ENCODE measurements around the gene SPAM1.
"Not testable (repeated sequence)": the region's sequence is repeated elsewhere in the genome, so short reads cannot be mapped to it uniquely, and the experiment has no call there.

The SPAM1 gene, protein sequence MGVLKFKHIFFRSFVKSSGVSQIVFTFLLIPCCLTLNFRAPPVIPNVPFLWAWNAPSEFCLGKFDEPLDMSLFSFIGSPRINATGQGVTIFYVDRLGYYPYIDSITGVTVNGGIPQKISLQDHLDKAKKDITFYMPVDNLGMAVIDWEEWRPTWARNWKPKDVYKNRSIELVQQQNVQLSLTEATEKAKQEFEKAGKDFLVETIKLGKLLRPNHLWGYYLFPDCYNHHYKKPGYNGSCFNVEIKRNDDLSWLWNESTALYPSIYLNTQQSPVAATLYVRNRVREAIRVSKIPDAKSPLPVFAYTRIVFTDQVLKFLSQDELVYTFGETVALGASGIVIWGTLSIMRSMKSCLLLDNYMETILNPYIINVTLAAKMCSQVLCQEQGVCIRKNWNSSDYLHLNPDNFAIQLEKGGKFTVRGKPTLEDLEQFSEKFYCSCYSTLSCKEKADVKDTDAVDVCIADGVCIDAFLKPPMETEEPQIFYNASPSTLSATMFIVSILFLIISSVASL

DNA sequence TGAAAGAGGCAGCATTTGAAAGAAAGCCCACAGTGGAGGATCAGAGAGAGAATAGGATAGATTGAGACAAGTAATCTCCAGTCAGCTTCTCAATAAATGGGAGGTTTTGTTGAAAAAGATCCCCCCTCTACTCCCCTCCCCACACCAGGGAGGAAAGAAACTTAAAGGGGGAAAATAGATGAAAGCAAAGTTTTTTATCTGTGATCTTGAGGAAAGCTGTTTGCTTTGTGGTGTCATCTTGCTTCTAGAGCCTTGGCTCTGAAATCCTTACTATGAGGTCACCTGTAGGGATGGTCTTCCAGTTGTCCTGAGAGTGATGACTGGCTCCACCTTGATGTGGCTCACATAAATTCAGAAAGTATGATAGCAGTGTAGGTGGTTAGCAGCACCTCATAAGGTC, at the start of gene SPAM1:
TSS of gene SPAM1 (plus strand) at position 301 of the 400 bp plus-strand sequence. CDS start 28,330 bp downstream, outside the sequence.
- DNase-seq (ENCODE audit: low spot score in 2 of 2): no peak
- H3K4me1 Mint-ChIP-seq: no peaks in the 10 kb centered on the region
- no peaks in the 10 kb centered on the region for H3K36me3 Mint-ChIP-seq (ENCODE audit: insufficient read depth)
- no peak within 1 kb of the TSS for H3K27ac Mint-ChIP-seq (ENCODE audit: low read depth)
- no peak for ATAC-seq (replicated peaks; ENCODE audit: extremely low read depth, poor library complexity, severe bottlenecking)
- peaks cover 19% of the 10 kb centered on the region for H3K27me3 Mint-ChIP-seq
- no peaks in the 10 kb centered on the region for H3K9me3 Mint-ChIP-seq
- H3K4me3 Mint-ChIP-seq: no peak within 1 kb of the TSS

DNA sequence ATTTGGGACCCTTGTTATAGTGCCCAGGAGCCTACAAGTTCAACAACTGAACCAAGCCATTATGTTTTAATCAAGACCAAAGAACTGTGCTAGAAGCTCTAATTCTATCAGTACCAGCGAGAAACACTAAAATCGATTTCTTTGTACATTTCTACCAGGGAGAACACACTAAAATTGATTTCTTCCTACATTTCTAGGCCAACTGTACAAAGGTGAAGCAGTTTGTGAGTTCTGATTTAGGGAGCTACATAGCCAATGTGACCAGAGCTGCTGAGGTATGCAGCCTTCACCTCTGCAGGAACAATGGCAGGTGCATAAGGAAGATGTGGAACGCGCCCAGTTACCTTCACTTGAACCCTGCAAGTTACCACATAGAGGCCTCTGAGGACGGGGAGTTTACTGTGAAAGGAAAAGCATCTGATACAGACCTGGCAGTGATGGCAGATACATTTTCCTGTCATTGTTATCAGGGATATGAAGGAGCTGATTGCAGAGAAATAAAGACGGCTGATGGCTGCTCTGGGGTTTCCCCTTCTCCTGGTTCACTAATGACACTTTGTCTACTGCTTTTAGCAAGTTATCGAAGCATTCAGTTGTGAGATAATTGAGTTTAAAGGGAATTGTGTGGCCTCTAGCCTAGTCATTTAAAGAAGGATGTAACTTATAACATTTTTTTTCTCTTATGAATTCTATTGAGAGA, 48.3 kb upstream of the SPAM1 start:
- Mint-ChIP-seq H3K27me3 (peaks cover 23% of the 10 kb centered on the region), H3K36me3 (ENCODE audit: insufficient read depth) (no peaks in the 10 kb centered on the region), H3K27ac (ENCODE audit: low read depth) (no peak overlapping the region), H3K4me3 (no peak overlapping the region), H3K4me1 (no peaks in the 10 kb centered on the region), H3K9me3 (no peaks in the 10 kb centered on the region)
- DNase-seq (ENCODE audit: low spot score in 2 of 2) (no peak), ATAC-seq (replicated peaks; ENCODE audit: extremely low read depth, poor library complexity, severe bottlenecking) (no peak)

DNA sequence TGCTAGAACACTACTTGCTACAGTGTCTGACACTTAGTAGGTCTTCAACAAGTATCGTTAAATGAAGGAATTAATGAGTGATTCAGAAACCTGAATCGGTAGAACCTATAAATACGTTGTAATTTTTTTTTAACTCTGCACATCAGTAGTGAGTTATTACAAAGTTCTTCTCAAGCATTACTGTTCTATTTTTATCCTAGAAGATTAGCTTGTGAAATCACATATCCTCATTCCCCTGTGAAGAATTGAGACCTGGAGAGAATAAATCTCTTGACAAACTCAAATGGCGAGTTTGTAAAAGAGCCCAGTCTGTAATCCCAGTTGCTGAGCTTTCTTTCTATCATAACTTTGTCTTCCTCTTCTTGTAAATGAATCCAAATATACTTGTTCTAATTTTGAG, 45.4 kb upstream of the SPAM1 start:
- Mint-ChIP-seq H3K36me3 (ENCODE audit: insufficient read depth) (no peaks in the 10 kb centered on the region), H3K27me3 (peaks cover 43% of the 10 kb centered on the region), H3K27ac (ENCODE audit: low read depth) (no peak overlapping the region), H3K4me1 (no peaks in the 10 kb centered on the region), H3K9me3 (no peaks in the 10 kb centered on the region), H3K4me3 (no peak overlapping the region)
- DNase-seq (ENCODE audit: low spot score in 2 of 2) (no peak), ATAC-seq (replicated peaks; ENCODE audit: extremely low read depth, poor library complexity, severe bottlenecking) (no peak)

DNA sequence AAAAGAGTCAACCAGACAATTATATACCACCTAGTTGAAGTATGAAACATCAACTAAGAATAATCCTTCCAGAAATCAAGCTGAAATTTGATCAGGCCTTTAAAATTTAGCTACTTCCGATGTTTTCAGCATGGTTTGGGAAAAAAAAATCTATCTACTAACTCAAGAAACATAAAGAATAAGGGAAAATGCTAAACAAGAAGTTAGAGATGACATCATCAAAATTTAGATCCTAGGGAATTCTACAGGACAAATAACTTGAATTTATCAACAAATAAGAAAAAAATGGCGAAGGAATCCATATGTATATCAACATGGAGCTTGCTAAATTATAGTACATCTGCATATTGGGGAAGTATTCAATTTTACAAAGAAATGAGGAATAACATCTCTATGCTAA, 43.7 kb upstream of the SPAM1 start:
- no peaks in the 10 kb centered on the region for H3K36me3 Mint-ChIP-seq (ENCODE audit: insufficient read depth)
- H3K4me3 Mint-ChIP-seq: no peak overlapping the region
- no peaks in the 10 kb centered on the region for H3K4me1 Mint-ChIP-seq
- DNase-seq (ENCODE audit: low spot score in 2 of 2): no peak
- no peak for ATAC-seq (replicated peaks; ENCODE audit: extremely low read depth, poor library complexity, severe bottlenecking)
- peaks cover 29% of the 10 kb centered on the region for H3K27me3 Mint-ChIP-seq
- H3K27ac Mint-ChIP-seq (ENCODE audit: low read depth): no peak overlapping the region
- H3K9me3 Mint-ChIP-seq: no peaks in the 10 kb centered on the region

DNA sequence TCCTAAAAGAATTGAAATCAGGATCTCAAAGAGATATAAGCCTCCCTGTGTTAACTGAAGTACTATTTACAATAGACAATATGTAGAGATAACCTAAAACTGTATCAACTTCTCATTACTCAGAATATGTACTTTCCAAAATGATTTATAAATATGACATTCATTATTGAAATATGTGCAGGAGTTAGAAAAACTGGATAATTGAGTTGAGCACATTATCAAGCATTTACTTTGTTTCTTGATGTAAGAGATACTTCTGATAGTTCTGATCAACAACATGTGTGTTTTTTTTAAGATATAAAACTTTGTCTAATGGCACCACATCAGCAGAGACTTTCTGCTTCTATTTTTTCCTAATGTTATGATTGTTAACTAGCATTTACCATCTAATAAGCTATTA, 41.9 kb upstream of the SPAM1 start:
- Mint-ChIP-seq H3K4me1 (no peaks in the 10 kb centered on the region), H3K36me3 (ENCODE audit: insufficient read depth) (no peaks in the 10 kb centered on the region), H3K9me3 (no peaks in the 10 kb centered on the region), H3K4me3 (no peak overlapping the region), H3K27me3 (peaks cover 24% of the 10 kb centered on the region), H3K27ac (ENCODE audit: low read depth) (no peak overlapping the region)
- no peak for DNase-seq (ENCODE audit: low spot score in 2 of 2)
- no peak for ATAC-seq (replicated peaks; ENCODE audit: extremely low read depth, poor library complexity, severe bottlenecking)

DNA sequence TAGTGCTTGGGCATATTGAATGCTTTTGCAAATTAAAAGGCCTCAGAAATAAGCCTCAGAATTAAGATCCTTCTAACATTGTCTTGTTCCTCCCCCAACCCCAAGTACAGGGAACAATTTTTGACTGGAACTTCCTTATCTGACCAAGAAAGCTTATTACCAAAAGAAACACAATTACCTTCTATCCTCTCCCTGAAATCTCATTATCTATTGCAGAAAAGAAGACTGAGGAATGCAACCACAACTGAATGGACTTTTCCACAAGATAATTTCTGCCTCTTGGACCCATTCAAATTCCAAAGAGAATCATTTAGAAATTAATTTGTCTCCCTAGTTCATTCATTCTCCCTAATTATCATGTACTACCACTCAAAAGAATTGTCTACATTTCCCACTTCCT, 36.8 kb upstream of the SPAM1 start:
- Mint-ChIP-seq H3K27ac (ENCODE audit: low read depth) (no peak overlapping the region), H3K4me3 (no peak overlapping the region), H3K4me1 (no peaks in the 10 kb centered on the region), H3K36me3 (ENCODE audit: insufficient read depth) (no peaks in the 10 kb centered on the region), H3K27me3 (peaks cover 24% of the 10 kb centered on the region), H3K9me3 (no peaks in the 10 kb centered on the region)
- no peak for DNase-seq (ENCODE audit: low spot score in 2 of 2)
- ATAC-seq (replicated peaks; ENCODE audit: extremely low read depth, poor library complexity, severe bottlenecking): no peak

DNA sequence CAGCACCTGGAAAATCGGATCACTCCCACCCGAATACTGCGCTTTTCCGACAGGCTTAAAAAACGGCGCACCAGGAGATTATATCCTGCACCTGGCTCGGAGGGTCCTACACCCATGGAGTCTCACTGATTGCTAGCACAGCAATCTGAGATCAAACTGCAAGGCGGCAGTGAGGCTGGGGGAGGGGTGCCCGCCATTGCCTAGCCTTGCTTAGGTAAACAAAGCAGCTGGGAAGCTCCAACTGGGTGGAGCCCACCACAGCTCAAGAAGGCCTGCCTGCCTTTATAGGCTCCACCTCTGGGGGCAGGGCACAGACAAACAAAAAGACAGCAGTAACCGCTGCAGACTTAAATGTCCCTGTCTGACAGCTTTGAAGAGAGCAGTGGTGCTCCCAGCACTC, 30.3 kb upstream of the SPAM1 start:
- H3K36me3 Mint-ChIP-seq (ENCODE audit: insufficient read depth); DNase-seq (ENCODE audit: low spot score in 2 of 2); ATAC-seq (replicated peaks; ENCODE audit: extremely low read depth, poor library complexity, severe bottlenecking); H3K4me3 Mint-ChIP-seq; H3K27ac Mint-ChIP-seq (ENCODE audit: low read depth); H3K4me1 Mint-ChIP-seq: not testable (repeated sequence)
- H3K9me3 Mint-ChIP-seq: peaks cover 15% of the 10 kb centered on the region
- H3K27me3 Mint-ChIP-seq: peaks cover 33% of the 10 kb centered on the region

DNA sequence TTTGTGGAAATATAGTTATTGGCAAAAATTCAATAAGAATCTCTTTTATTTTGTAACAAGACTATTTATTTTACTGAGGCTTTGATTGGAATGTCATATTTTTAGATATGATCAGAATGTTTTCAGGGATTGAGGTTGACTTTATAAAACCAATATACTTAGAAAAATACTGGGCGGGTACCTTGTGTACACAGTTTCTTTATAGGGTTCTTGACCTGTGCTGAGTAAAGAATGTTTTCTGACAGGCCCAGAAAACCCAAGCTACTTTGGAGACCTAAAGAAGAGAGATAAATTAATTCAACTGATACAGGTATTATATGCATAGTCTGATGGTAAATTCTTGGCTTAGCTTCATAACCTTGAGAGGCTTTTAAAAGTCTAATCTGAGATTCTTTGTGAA, 23.9 kb upstream of the SPAM1 start:
- no peak for ATAC-seq (replicated peaks; ENCODE audit: extremely low read depth, poor library complexity, severe bottlenecking)
- peaks cover 4% of the 10 kb centered on the region for H3K9me3 Mint-ChIP-seq
- peaks cover 10% of the 10 kb centered on the region for H3K27me3 Mint-ChIP-seq
- H3K4me1 Mint-ChIP-seq: no peaks in the 10 kb centered on the region
- no peak overlapping the region for H3K27ac Mint-ChIP-seq (ENCODE audit: low read depth)
- H3K4me3 Mint-ChIP-seq: no peak overlapping the region
- no peaks in the 10 kb centered on the region for H3K36me3 Mint-ChIP-seq (ENCODE audit: insufficient read depth)
- no peak for DNase-seq (ENCODE audit: low spot score in 2 of 2)

DNA sequence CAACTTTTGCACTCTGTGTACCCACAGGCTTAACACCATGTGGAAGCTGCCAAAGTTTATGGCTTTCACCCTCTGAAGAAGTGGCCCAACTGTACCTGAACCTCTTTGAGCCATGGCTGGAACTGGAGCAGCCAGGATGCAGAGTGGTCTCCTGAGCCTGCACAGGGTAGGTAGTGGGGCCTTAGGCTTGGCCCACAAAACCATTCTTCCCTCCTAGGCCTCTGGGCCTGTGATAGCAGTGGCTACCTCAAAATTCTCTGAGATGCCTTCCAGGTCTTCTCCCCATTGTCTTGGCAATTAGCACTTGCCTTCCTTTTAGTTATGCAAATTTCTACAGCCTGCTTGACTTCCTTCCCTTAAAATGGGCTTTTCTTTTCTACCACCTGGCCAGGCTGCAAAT, 19.3 kb upstream of the SPAM1 start:
- no peaks in the 10 kb centered on the region for H3K36me3 Mint-ChIP-seq (ENCODE audit: insufficient read depth)
- DNase-seq (ENCODE audit: low spot score in 2 of 2): no peak
- no peaks in the 10 kb centered on the region for H3K4me1 Mint-ChIP-seq
- no peak overlapping the region for H3K27ac Mint-ChIP-seq (ENCODE audit: low read depth)
- H3K9me3 Mint-ChIP-seq: peaks cover 10% of the 10 kb centered on the region
- no peaks in the 10 kb centered on the region for H3K27me3 Mint-ChIP-seq
- H3K4me3 Mint-ChIP-seq: no peak overlapping the region
- ATAC-seq (replicated peaks; ENCODE audit: extremely low read depth, poor library complexity, severe bottlenecking): no peak

DNA sequence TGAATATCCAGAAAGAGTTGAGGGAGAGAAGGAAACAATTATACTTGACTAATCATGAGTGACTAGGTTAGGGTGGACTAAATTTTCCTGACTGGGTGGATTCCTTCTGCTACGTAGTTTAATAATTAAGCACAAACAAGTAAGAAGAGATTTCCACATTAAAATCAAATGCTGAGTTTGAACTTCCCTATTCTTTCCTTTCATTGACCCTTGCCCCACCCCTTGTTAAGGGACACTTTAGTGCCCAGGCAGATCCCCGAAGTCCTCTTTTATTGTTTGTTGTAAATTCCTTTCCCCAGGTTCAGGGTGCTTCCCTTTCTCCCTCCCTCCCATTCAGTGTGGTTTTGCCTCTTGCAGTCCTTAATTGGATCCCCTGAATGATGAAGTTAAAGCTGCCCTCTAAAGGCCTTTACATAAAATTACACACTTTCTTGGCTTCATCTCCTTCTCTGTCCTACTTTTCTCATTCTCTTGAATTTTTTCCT, 8.8 kb upstream of the SPAM1 start:
- no peak for DNase-seq (ENCODE audit: low spot score in 2 of 2)
- no peak for ATAC-seq (replicated peaks; ENCODE audit: extremely low read depth, poor library complexity, severe bottlenecking)
- H3K4me3 Mint-ChIP-seq: no peak overlapping the region
- no peaks in the 10 kb centered on the region for H3K4me1 Mint-ChIP-seq
- H3K27me3 Mint-ChIP-seq: peaks cover 16% of the 10 kb centered on the region
- no peaks in the 10 kb centered on the region for H3K36me3 Mint-ChIP-seq (ENCODE audit: insufficient read depth)
- H3K27ac Mint-ChIP-seq (ENCODE audit: low read depth): no peak overlapping the region
- no peaks in the 10 kb centered on the region for H3K9me3 Mint-ChIP-seq

DNA sequence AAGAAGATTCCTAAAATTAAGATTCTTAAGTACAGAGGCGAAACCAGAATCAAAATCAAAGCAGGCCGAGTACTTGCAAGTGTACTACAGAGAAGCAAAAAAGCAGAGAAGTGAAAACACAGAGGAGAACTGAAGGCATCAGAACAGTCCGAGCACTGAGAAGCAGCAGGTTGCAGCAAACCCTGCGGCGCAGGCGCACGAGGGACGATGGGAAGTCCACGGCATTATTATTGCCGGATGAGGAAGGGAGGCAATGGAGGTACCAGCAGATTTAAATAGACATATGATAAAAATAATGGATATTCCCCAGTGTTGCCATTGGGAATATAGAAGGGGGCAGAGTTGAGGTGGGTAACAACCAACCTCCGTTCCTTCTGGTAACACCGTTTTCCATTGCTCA, 7.2 kb upstream of the SPAM1 start:
- DNase-seq (ENCODE audit: low spot score in 2 of 2) (no peak), ATAC-seq (replicated peaks; ENCODE audit: extremely low read depth, poor library complexity, severe bottlenecking) (no peak)
- Mint-ChIP-seq H3K9me3 (no peaks in the 10 kb centered on the region), H3K4me1 (no peaks in the 10 kb centered on the region), H3K27me3 (peaks cover 19% of the 10 kb centered on the region), H3K27ac (ENCODE audit: low read depth) (no peak overlapping the region), H3K36me3 (ENCODE audit: insufficient read depth) (no peaks in the 10 kb centered on the region), H3K4me3 (no peak overlapping the region)

DNA sequence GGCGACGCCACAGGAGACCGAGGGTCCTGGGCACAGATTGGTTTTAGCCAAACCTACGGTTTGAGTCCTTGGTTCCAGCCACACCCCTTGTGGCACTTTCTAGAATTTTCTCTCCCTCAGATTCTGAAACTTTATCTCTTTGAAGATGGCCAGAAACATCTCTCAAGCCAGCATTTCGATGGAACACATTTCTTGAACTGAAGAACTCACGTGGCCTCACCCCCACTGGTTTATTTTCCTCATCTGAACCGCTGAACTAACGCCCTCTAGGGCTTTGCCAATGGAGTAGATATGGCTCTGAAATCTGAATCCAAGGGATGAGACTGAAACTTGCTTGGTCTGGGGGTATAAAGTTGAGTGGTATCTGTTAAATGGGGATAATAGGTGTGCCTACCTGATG, 6.7 kb upstream of the SPAM1 start:
- peaks cover 19% of the 10 kb centered on the region for H3K27me3 Mint-ChIP-seq
- no peak for ATAC-seq (replicated peaks; ENCODE audit: extremely low read depth, poor library complexity, severe bottlenecking)

DNA sequence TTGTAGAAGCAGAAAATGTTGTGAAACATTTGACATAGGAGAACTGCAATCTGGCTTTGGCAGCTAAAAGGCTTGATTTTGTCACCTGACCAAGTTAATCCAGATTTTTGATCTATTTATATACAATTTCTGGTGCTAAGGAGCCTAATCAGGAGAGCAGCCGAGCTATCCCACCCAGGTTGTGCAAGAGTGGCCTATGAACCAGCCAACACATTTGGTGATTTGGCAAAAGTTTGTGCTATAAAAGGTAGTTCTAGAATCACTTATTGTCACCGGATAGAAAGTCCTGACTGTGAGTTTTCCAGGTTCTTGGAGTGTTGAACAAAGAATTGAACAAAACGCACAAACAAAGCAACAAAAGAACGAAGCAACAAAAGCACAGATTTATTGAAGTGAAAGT, 1.4 kb upstream of the SPAM1 start:
- Mint-ChIP-seq H3K27ac (ENCODE audit: low read depth) (no peak overlapping the region), H3K27me3 (peaks cover 19% of the 10 kb centered on the region), H3K4me1 (no peaks in the 10 kb centered on the region), H3K9me3 (no peaks in the 10 kb centered on the region), H3K4me3 (no peak overlapping the region), H3K36me3 (ENCODE audit: insufficient read depth) (no peaks in the 10 kb centered on the region)
- DNase-seq (ENCODE audit: low spot score in 2 of 2): no peak
- ATAC-seq (replicated peaks; ENCODE audit: extremely low read depth, poor library complexity, severe bottlenecking): no peak

More for the DNA sequence above, 6.7 kb upstream of the SPAM1 start:
- DNase-seq (ENCODE audit: low spot score in 2 of 2): no peak
- H3K4me1 Mint-ChIP-seq: no peaks in the 10 kb centered on the region
- no peak overlapping the region for H3K4me3 Mint-ChIP-seq
- no peak overlapping the region for H3K27ac Mint-ChIP-seq (ENCODE audit: low read depth)
- H3K9me3 Mint-ChIP-seq: no peaks in the 10 kb centered on the region
- no peaks in the 10 kb centered on the region for H3K36me3 Mint-ChIP-seq (ENCODE audit: insufficient read depth)

All from central memory CD8-positive, alpha-beta T cell (primary cell).